GM12878 (cell line): ENCODE data around the gene MNAT1.

Experiments used
- CTCF ChIP-seq, 3 experiments: IDR thresholded peaks in 2 of 3; conservative IDR thresholded peaks in 1 of 3; 2 replicates each; pipeline ENCODE4 v1.5.1; 2011; ENCODE audit warnings: low read depth in 3 of 3, low read length in 3 of 3, mild to moderate bottlenecking in 3 of 3, control low read depth in 2 of 3, moderate library complexity in 2 of 3, inconsistent platforms in 1 of 3, mixed read lengths in 1 of 3; ENCODE audit not compliant: control insufficient read depth in 2 of 3, insufficient read depth in 1 of 3; ENCODE audit errors: extremely low read depth in 1 of 3
- FOS ChIP-seq: IDR thresholded peaks from 3 replicates; pipeline ENCODE4 v1.6.1; 2011; ENCODE audit warnings: borderline replicate concordance; ENCODE audit not compliant: insufficient read length; ENCODE audit errors: extremely low read depth
- FOXM1 ChIP-seq: IDR thresholded peaks from 2 replicates; pipeline ENCODE4 v1.6.1; 2012; ENCODE audit warnings: low read depth, mild to moderate bottlenecking, inconsistent platforms, low read length, moderate library complexity
- MLLT1 ChIP-seq: fragments of 450-650 bp; IDR thresholded peaks from 2 replicates; pipeline ENCODE4 v1.6.1; 2016; ENCODE audit warnings: mild to moderate bottlenecking
- MTA3 ChIP-seq: IDR thresholded peaks from 2 replicates; pipeline ENCODE4 v1.6.1; 2012; ENCODE audit warnings: low read length, inconsistent platforms, borderline replicate concordance
- POLR2A ChIP-seq: IDR thresholded peaks from 2 replicates; pipeline ENCODE4 v1.6.1; 2011; ENCODE audit warnings: low read depth, mild to moderate bottlenecking, low read length
- RAD21 ChIP-seq: IDR thresholded peaks from 2 replicates; pipeline ENCODE4 v1.6.1; 2011; ENCODE audit warnings: mild to moderate bottlenecking, low read depth, low read length, moderate library complexity; ENCODE audit not compliant: insufficient read depth
- SMAD1 ChIP-seq: fragments of 450-650 bp; IDR thresholded peaks from 2 replicates; pipeline ENCODE4 v1.6.1; 2018; ENCODE audit warnings: mild to moderate bottlenecking, low read depth; ENCODE audit not compliant: partially characterized antibody
- ZNF274 ChIP-seq: IDR thresholded peaks from one replicate; pipeline ENCODE4 v1.8.0; 2011; ENCODE audit not compliant: insufficient read length, insufficient read depth

- TF ChIP-seq ZNF274 = no peak
- no peak for TF ChIP-seq FOS
- no peak for TF ChIP-seq MLLT1
- no peak for TF ChIP-seq MTA3
- TF ChIP-seq CTCF (IDR thresholded peaks at IDR 0.05 in 2 of 3, conservative IDR thresholded peaks at IDR 0.05 in 1 of 3; ENCODE audit: control insufficient read depth in 2 of 3, extremely low read depth in 1 of 3, insufficient read depth in 1 of 3, low read depth in 3 of 3, low read length in 3 of 3) = no peak
- no peak for TF ChIP-seq POLR2A
- TF ChIP-seq SMAD1 = no peak
- TF ChIP-seq FOXM1 = no peak
- no peak for TF ChIP-seq RAD21
Observed at GRCh38 chr14:60935319-60935718, 200.8 kb downstream of the MNAT1 start.
